OCI-LY1 (cell line): Measurements from ENCODE around the gene ZHX3.

Source experiments
- EZH2 ChIP-seq: fragments of 200-600 bp; sonication (generic), shearing (Covaris generic); IDR thresholded peaks from 2 replicates; pipeline ENCODE4 v1.8.0; 2017; ENCODE audit warnings: borderline replicate concordance, mixed run types, mild to moderate bottlenecking, antibody characterized with exemption, low read length, moderate library complexity, mixed read lengths
- TF ChIP-seq, protein P1 (sequence below): fragments of 200-600 bp; sonication (generic), shearing (Covaris generic); IDR thresholded peaks from 2 replicates; pipeline ENCODE4 v1.5.1; 2017; ENCODE audit warnings: mild to moderate bottlenecking, antibody characterized with exemption, low read length, moderate library complexity, mixed read lengths

DNA sequence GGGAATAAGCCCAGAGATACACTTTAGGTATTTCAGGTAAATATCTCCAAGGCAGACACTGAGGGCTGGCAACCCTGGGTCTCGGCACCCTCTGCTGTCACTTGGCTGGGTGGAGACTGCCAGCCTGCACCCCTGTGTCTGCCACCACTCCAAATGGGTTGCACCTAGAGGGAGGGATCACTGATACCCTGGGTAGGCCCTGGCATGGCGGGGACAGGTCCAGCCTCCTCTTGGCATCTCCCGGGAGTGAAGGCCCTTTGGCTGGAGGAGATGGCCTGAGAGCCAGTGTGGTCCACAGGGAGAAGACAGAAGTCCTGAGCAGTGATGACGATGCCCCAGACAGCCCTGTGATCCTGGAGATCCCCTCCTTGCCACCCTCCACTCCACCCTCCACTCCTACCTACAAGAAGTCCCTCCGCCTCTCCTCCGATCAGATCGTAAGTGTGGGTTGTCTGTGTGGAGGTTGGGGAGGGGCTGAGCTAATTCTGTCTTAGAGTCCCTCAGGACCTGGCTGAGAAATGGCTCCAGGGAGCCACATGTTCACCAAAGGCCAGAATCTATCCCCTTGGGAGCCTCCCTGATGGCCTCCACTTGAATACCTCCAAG, 38.2 kb upstream of the ZHX3 start:
- TF ChIP-seq, protein P1, sequence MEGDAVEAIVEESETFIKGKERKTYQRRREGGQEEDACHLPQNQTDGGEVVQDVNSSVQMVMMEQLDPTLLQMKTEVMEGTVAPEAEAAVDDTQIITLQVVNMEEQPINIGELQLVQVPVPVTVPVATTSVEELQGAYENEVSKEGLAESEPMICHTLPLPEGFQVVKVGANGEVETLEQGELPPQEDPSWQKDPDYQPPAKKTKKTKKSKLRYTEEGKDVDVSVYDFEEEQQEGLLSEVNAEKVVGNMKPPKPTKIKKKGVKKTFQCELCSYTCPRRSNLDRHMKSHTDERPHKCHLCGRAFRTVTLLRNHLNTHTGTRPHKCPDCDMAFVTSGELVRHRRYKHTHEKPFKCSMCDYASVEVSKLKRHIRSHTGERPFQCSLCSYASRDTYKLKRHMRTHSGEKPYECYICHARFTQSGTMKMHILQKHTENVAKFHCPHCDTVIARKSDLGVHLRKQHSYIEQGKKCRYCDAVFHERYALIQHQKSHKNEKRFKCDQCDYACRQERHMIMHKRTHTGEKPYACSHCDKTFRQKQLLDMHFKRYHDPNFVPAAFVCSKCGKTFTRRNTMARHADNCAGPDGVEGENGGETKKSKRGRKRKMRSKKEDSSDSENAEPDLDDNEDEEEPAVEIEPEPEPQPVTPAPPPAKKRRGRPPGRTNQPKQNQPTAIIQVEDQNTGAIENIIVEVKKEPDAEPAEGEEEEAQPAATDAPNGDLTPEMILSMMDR, result no peak
- no peak for TF ChIP-seq EZH2
